B cell (primary cell): ENCODE results near the gene CD80. TPM values are rescaled to one million over a fixed set of nuclear protein-coding genes. Genes with fewer than 3 reads are reported as not detected.

Experiments
- ATAC-seq: fragments of 200-7000 bp; cut with Tn5 transposase; one replicate; pipeline ENCODE4 v1.10.0; 2021; ENCODE audit warnings: low read depth, mild to moderate bottlenecking, moderate number of reproducible peaks, moderate library complexity
- CTCF ChIA-PET: fragments of 350-600 bp; sonication (Branson Sonifier 250); formaldehyde crosslinking; loops from one replicate; lab custom pipeline; 2021; ENCODE audit warnings: antibody characterized with exemption, inconsistent platforms; lab: Charles Lee
- POLR2A ChIA-PET: fragments of 350-600 bp; sonication (Branson Sonifier 250); formaldehyde crosslinking; loops from one replicate; lab custom pipeline; 2021; ENCODE audit warnings: antibody characterized with exemption; lab: Charles Lee
- DNase-seq: peaks from one replicate; pipeline ENCODE4 v3.0.0; 2013
- H2AFZ ChIP-seq: 2 replicates; pipeline ENCODE4 v1.6.1; 2012; ENCODE audit warnings: mild to moderate bottlenecking, low read depth, low read length; ENCODE audit not compliant: insufficient read depth, poor library complexity, severe bottlenecking
- H3K27ac ChIP-seq, 2 donors: 1 replicate in 1 of 2; 2 replicates in 1 of 2; pipeline ENCODE4 v1.5.1; 2012 to 2013; ENCODE audit warnings: low read length in 2 of 2, mild to moderate bottlenecking in 2 of 2, moderate library complexity in 1 of 2
- H3K27me3 ChIP-seq, 4 experiments: fragments of 200-600 bp in 1 of 4; sonication (generic) in 1 of 4; replicated peaks in 1 of 4; 1 replicate in 2 of 4; 2 replicates in 2 of 4; pipeline versions ENCODE4 v1.6.1 to v1.7.0; 2013 to 2016; ENCODE audit warnings: low read length in 3 of 4, mild to moderate bottlenecking in 2 of 4, mixed read lengths in 1 of 4, moderate library complexity in 1 of 4; ENCODE audit not compliant: insufficient read depth in 4 of 4, control insufficient read depth in 3 of 4; ENCODE audit errors: control extremely low read depth in 1 of 4
- H3K36me3 ChIP-seq, 2 experiments: replicated peaks in 1 of 2; 1 replicate in 1 of 2; 2 replicates in 1 of 2; pipeline versions ENCODE4 v1.6.1 to v1.7.1; 2013; ENCODE audit warnings: low read length in 1 of 2; ENCODE audit not compliant: insufficient read depth in 2 of 2, control insufficient read depth in 1 of 2; ENCODE audit errors: control extremely low read depth in 1 of 2, extremely low read depth in 1 of 2
- H3K4me1 ChIP-seq, 2 donors: fragments of 200-600 bp in 1 of 2; sonication (generic) in 1 of 2; 1 replicate in 1 of 2; 2 replicates in 1 of 2; pipeline versions ENCODE4 v1.5.1 to v1.6.1; 2013 to 2017; ENCODE audit warnings: low read length in 2 of 2; ENCODE audit not compliant: control insufficient read depth in 2 of 2, insufficient read depth in 2 of 2
- H3K4me2 ChIP-seq: replicated peaks from 2 replicates; pipeline ENCODE3; 2012; ENCODE audit warnings: mild to moderate bottlenecking, low read depth, low read length; ENCODE audit not compliant: poor library complexity, severe bottlenecking
- H3K4me3 ChIP-seq, 5 experiments: fragments of 200-600 bp in 1 of 5; sonication (generic) in 1 of 5; 1 replicate in 3 of 5; 2 replicates in 2 of 5; pipeline versions ENCODE4 v1.5.1 to v1.7.0; 2011 to 2016; ENCODE audit warnings: low read length in 4 of 5, mild to moderate bottlenecking in 4 of 5, low read depth in 2 of 5, control low read depth in 1 of 5, moderate library complexity in 1 of 5; ENCODE audit not compliant: insufficient read depth in 1 of 5; ENCODE audit errors: control extremely low read depth in 1 of 5, extremely low read depth in 1 of 5
- H3K79me2 ChIP-seq: fragments of 200-600 bp; sonication (generic); one replicate; pipeline ENCODE4 v1.6.0; 2016; ENCODE audit warnings: low read length; ENCODE audit not compliant: control insufficient read depth, insufficient read depth
- H3K9ac ChIP-seq: fragments of 200-600 bp; sonication (generic); 2 replicates; pipeline ENCODE4 v1.6.1; 2017; ENCODE audit warnings: mild to moderate bottlenecking, low read length, moderate library complexity
- H3K9me3 ChIP-seq, 3 donors: one replicate each; pipeline versions ENCODE4 v1.6.1 to v1.7.1; 2013; ENCODE audit warnings: low read length in 2 of 3; ENCODE audit not compliant: control insufficient read depth in 2 of 3, insufficient read depth in 1 of 3; ENCODE audit errors: control extremely low read depth in 1 of 3
- H4K20me1 ChIP-seq: 2 replicates; pipeline ENCODE4 v1.6.0; 2012; ENCODE audit warnings: mild to moderate bottlenecking, low read length; ENCODE audit not compliant: insufficient read depth, control insufficient read depth, poor library complexity, severe bottlenecking
- H3K27ac Mint-ChIP-seq: one replicate; pipeline ENCODE4 v1.8.0; 2021; ENCODE audit warnings: mixed read lengths
- H3K27me3 Mint-ChIP-seq: one replicate; pipeline ENCODE4 v1.8.0; 2021; ENCODE audit warnings: mixed read lengths
- H3K4me1 Mint-ChIP-seq: one replicate; pipeline ENCODE4 v1.8.0; 2021; ENCODE audit warnings: mixed read lengths
- H3K4me3 Mint-ChIP-seq: one replicate; pipeline ENCODE4 v1.8.0; 2021; ENCODE audit warnings: mixed read lengths
- H3K9me3 Mint-ChIP-seq: one replicate; pipeline ENCODE4 v1.8.0; 2022; ENCODE audit warnings: mixed read lengths; ENCODE audit not compliant: insufficient read depth
- CTCF ChIP-seq: fragments of 200-600 bp; IDR thresholded peaks from one replicate; pipeline ENCODE4 v1.8.0; 2022; ENCODE audit warnings: antibody characterized with exemption, mild to moderate bottlenecking
- EZH2 ChIP-seq: IDR thresholded peaks from 2 replicates; pipeline ENCODE4 v1.6.1; 2012; ENCODE audit warnings: borderline replicate concordance, low read depth, mild to moderate bottlenecking, moderate library complexity, low read length; ENCODE audit not compliant: insufficient read depth, poor library complexity, severe bottlenecking
- WGBS: methylation state at CpG from one replicate; pipeline ENCODE4 v1.1.5; 2013; ENCODE audit warnings: missing lambda C conversion rate; ENCODE audit not compliant: insufficient coverage; 5-methylcytosine and 5-hydroxymethylcytosine counted together
- intact Hi-C: fragments of 100-400 bp; cut with micrococcal nuclease; formaldehyde crosslinking; loops from one replicate; pipeline ENCODE4 v1.10.0; 2022
- polyA plus RNA-seq: library from polyadenylated mRNA; depleted of rRNA; stranded (reverse); fragments of >200 nt; gene quantifications from 2 replicates; pipeline ENCODE4 v1.2.3, GENCODE V29; 2012
- total RNA-seq, 2 donors: library from RNA; stranded (reverse); fragments of 120-200 nt in 1 of 2; gene quantifications; 1 replicate in 1 of 2; 2 replicates in 1 of 2; pipeline versions ENCODE4 v1.2.3 to v1.2.4, GENCODE V29; 2013 to 2022

CD80 gene
- total and polyA plus RNA-seq, 2 donors (not counting 1 experiment from before 2014, with no cell fraction given), result 15.0 to 26.5 TPM

GRCh38 chr3:119590706-119591105, 31.3 kb upstream of the CD80 start:
- CTCF ChIA-PET, result no interaction called here
- POLR2A ChIA-PET, result no interaction called here

More at GRCh38 chr3:119590706-119591105, 31.3 kb upstream of the CD80 start:
- no peaks in the 10 kb centered on the region for H3K27me3 ChIP-seq
- no peak overlapping the region for H3K4me3 Mint-ChIP-seq
- intact Hi-C loops, result no loop called here
- H2AFZ ChIP-seq, result no peak overlapping the region
- ATAC-seq (no peak), DNase-seq (no peak)
- peaks cover 0 to 5% (median 4%) of the 10 kb centered on the region in 3 donors for H3K9me3 ChIP-seq
- H3K4me2 ChIP-seq, result no peak overlapping the region
- peaks cover 0 to 12% of the 10 kb centered on the region in 2 experiments for H3K36me3 ChIP-seq
- no CpG with 5 or more reads among the region's 1 CpG for WGBS
- peaks cover 39% of the 10 kb centered on the region for H3K4me1 Mint-ChIP-seq
- H3K27me3 Mint-ChIP-seq, result no peaks in the 10 kb centered on the region
- no peaks in the 10 kb centered on the region for H3K79me2 ChIP-seq
- no peak overlapping the region for H3K4me3 ChIP-seq
- TF ChIP-seq EZH2 (no peak), CTCF (no peak)
- H4K20me1 ChIP-seq, result no peaks in the 10 kb centered on the region
- no peaks in the 10 kb centered on the region for H3K9me3 Mint-ChIP-seq
- peaks cover 20 to 22% of the 10 kb centered on the region in 2 donors for H3K4me1 ChIP-seq
- no peak overlapping the region for H3K27ac ChIP-seq
- no peak overlapping the region for H3K27ac Mint-ChIP-seq
- no peak overlapping the region for H3K9ac ChIP-seq
